ENCODE measurements around the gene AADAT.

AADAT gene

GRCh38 chr4:170071196-170071595 lies 18.6 kb downstream of the AADAT start:
- H2BK5ac ChIP-seq (ENCODE audit: low read depth, low read length, poor library complexity): no peak overlapping the region
- H2BK12ac ChIP-seq (ENCODE audit: low read length): no peak overlapping the region
- H3K36me3 ChIP-seq (ENCODE audit: control insufficient read depth in 1 of 2, insufficient read depth in 2 of 2, low read length in 2 of 2): peaks cover 14 to 19% of the 10 kb centered on the region in 2 experiments
- WGBS (ENCODE audit: extremely low coverage, insufficient coverage, insufficient read length): no CpG with 5 or more reads among the region's 6 CpGs
- no peak overlapping the region for H3K4me3 ChIP-seq (ENCODE audit: low read depth, low read length)
- no peak overlapping the region for H4K12ac ChIP-seq (ENCODE audit: low read depth, low read length)
- H3K79me2 ChIP-seq (ENCODE audit: control insufficient read depth, insufficient read depth, low read length, poor library complexity): no peaks in the 10 kb centered on the region
- H3K23ac ChIP-seq (ENCODE audit: low read length): no peak overlapping the region
- DNase-seq: peak; percentile 81 to 86
- no peak overlapping the region for H3K4me2 ChIP-seq (ENCODE audit: low read length)
- H3K4me1 ChIP-seq (ENCODE audit: control insufficient read depth in 1 of 2, insufficient read depth in 2 of 2, low read length in 2 of 2): no peaks in the 10 kb centered on the region
- H4K91ac ChIP-seq (ENCODE audit: low read depth, low read length): no peak overlapping the region
- no peak overlapping the region for H3K27ac ChIP-seq (ENCODE audit: low read depth, low read length)
- H2AFZ ChIP-seq (ENCODE audit: insufficient read depth, low read length, poor library complexity): no peak overlapping the region
- H2AK5ac ChIP-seq (ENCODE audit: low read length): no peak overlapping the region
- H3K79me1 ChIP-seq (ENCODE audit: low read length): no peaks in the 10 kb centered on the region
- no peaks in the 10 kb centered on the region for H3K9me3 ChIP-seq (ENCODE audit: insufficient read depth, low read depth, low read length)
- H3K14ac ChIP-seq (ENCODE audit: low read length): no peak overlapping the region
- no peak overlapping the region for H3K18ac ChIP-seq (ENCODE audit: low read length)
- no peak overlapping the region for H2BK120ac ChIP-seq (ENCODE audit: insufficient read depth, low read length, poor library complexity)
- no peak overlapping the region for H3K9ac ChIP-seq (ENCODE audit: low read length)
- H3K4ac ChIP-seq (ENCODE audit: low read depth, low read length): no peak overlapping the region
- no peak overlapping the region for H4K8ac ChIP-seq (ENCODE audit: low read depth, low read length)
- no peaks in the 10 kb centered on the region for H3K27me3 ChIP-seq (ENCODE audit: insufficient read depth, low read length)

DNA sequence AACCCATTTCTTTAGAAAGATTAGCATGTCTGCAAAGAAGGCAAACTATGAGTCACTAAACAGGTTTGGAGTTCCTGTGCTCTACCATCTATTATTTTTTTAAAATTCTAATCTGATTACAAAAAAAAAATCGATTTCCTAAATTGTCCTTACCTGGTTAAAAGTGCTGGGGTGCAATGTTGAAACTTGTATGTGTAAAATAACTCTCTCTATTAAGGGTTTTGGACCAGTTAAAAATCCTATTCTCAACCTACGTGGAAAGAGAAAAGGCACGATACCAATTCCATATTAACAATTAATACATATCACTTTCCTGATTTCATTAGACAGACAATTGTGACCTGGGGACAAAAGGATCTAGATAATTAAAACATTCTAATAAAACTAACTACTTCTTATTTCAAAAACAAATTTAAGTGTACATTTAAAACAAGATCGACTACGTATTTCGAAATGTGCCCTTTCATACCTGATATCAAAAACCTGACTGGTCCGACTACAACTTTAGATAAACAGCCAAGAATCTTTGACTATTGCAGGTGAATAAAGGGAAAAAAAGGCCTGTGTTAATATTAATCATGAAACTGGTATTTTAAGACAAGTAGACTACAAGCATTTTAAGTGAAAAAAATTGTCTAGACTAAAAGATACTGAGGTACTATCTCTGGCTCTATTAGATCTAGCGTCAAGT lies 21.2 kb downstream of the AADAT start:
- Histone ChIP-seq H4K12ac (ENCODE audit: low read depth, low read length) (no peak overlapping the region), H3K79me1 (ENCODE audit: low read length) (no peaks in the 10 kb centered on the region), H3K18ac (ENCODE audit: low read length) (no peak overlapping the region), H3K4me3 (ENCODE audit: low read depth, low read length) (no peak overlapping the region), H3K4ac (ENCODE audit: low read depth, low read length) (no peak overlapping the region), H3K23ac (ENCODE audit: low read length) (no peak overlapping the region), H3K4me2 (ENCODE audit: low read length) (no peak overlapping the region), H3K14ac (ENCODE audit: low read length) (no peak overlapping the region), H3K9me3 (ENCODE audit: insufficient read depth, low read depth, low read length) (no peaks in the 10 kb centered on the region), H2AFZ (ENCODE audit: insufficient read depth, low read length, poor library complexity) (no peak overlapping the region), H2AK5ac (ENCODE audit: low read length) (no peak overlapping the region), H3K79me2 (ENCODE audit: control insufficient read depth, insufficient read depth, low read length, poor library complexity) (no peaks in the 10 kb centered on the region), H3K27ac (ENCODE audit: low read depth, low read length) (no peak overlapping the region), H3K9ac (ENCODE audit: low read length) (no peak overlapping the region), H4K91ac (ENCODE audit: low read depth, low read length) (no peak overlapping the region), H4K8ac (ENCODE audit: low read depth, low read length) (no peak overlapping the region), H2BK5ac (ENCODE audit: low read depth, low read length, poor library complexity) (no peak overlapping the region), H3K36me3 (ENCODE audit: control insufficient read depth in 1 of 2, insufficient read depth in 2 of 2, low read length in 2 of 2) (peaks cover 12 to 15% of the 10 kb centered on the region in 2 experiments), H3K4me1 (ENCODE audit: control insufficient read depth in 1 of 2, insufficient read depth in 2 of 2, low read length in 2 of 2) (no peaks in the 10 kb centered on the region), H3K27me3 (ENCODE audit: insufficient read depth, low read length) (no peaks in the 10 kb centered on the region), H2BK12ac (ENCODE audit: low read length) (no peak overlapping the region), H2BK120ac (ENCODE audit: insufficient read depth, low read length, poor library complexity) (no peak overlapping the region)
- no CpG with 5 or more reads among the region's 8 CpGs for WGBS (ENCODE audit: extremely low coverage, insufficient coverage, insufficient read length)
- no peak for DNase-seq

GRCh38 chr4:170059421-170059820 lies 30.3 kb downstream of the AADAT start:
- H3K36me3 ChIP-seq (ENCODE audit: control insufficient read depth in 1 of 2, insufficient read depth in 2 of 2, low read length in 2 of 2): peaks cover 8 to 11% of the 10 kb centered on the region in 2 experiments
- H3K4me3 ChIP-seq (ENCODE audit: low read depth, low read length): no peak overlapping the region
- H3K27ac ChIP-seq (ENCODE audit: low read depth, low read length): no peak overlapping the region
- H3K79me2 ChIP-seq (ENCODE audit: control insufficient read depth, insufficient read depth, low read length, poor library complexity): no peaks in the 10 kb centered on the region
- no peak overlapping the region for H3K18ac ChIP-seq (ENCODE audit: low read length)
- H3K14ac ChIP-seq (ENCODE audit: low read length): no peak overlapping the region
- H3K27me3 ChIP-seq (ENCODE audit: insufficient read depth, low read length): no peaks in the 10 kb centered on the region
- H2BK5ac ChIP-seq (ENCODE audit: low read depth, low read length, poor library complexity): no peak overlapping the region
- no peaks in the 10 kb centered on the region for H3K79me1 ChIP-seq (ENCODE audit: low read length)
- no CpG with 5 or more reads among the region's 4 CpGs for WGBS (ENCODE audit: extremely low coverage, insufficient coverage, insufficient read length)
- no peak overlapping the region for H3K9ac ChIP-seq (ENCODE audit: low read length)
- H3K4me2 ChIP-seq (ENCODE audit: low read length): no peak overlapping the region
- no peaks in the 10 kb centered on the region for H3K9me3 ChIP-seq (ENCODE audit: insufficient read depth, low read depth, low read length)
- H2AFZ ChIP-seq (ENCODE audit: insufficient read depth, low read length, poor library complexity): no peak overlapping the region
- H3K4ac ChIP-seq (ENCODE audit: low read depth, low read length): no peak overlapping the region
- no peak overlapping the region for H2BK12ac ChIP-seq (ENCODE audit: low read length)
- no peak overlapping the region for H3K23ac ChIP-seq (ENCODE audit: low read length)
- H2BK120ac ChIP-seq (ENCODE audit: insufficient read depth, low read length, poor library complexity): no peak overlapping the region
- H4K8ac ChIP-seq (ENCODE audit: low read depth, low read length): no peak overlapping the region
- no peak overlapping the region for H4K12ac ChIP-seq (ENCODE audit: low read depth, low read length)
- no peaks in the 10 kb centered on the region for H3K4me1 ChIP-seq (ENCODE audit: control insufficient read depth in 1 of 2, insufficient read depth in 2 of 2, low read length in 2 of 2)
- no peak for DNase-seq
- no peak overlapping the region for H2AK5ac ChIP-seq (ENCODE audit: low read length)
- H4K91ac ChIP-seq (ENCODE audit: low read depth, low read length): no peak overlapping the region

DNA sequence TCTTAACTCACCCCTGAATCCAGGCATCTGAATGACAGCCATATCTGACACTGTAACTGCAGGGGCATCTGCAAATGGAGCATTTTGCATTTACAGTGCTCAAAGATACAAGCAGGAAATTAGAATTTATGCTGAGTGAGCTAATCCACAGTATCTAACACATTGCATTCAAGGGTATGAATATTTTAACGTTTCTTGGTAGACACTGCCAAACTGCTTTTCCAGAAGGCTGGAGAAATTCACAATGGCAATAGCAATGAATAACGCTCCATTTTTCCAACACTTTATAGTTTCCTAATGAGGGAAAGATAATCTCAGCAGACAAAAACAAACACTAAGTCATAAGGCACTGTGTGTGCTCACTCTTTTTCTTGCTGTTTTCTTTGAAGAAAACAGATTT lies 30.9 kb downstream of the AADAT start:
- no peak overlapping the region for H2BK12ac ChIP-seq (ENCODE audit: low read length)
- no peak overlapping the region for H2AFZ ChIP-seq (ENCODE audit: insufficient read depth, low read length, poor library complexity)
- H3K9me3 ChIP-seq (ENCODE audit: insufficient read depth, low read depth, low read length): no peaks in the 10 kb centered on the region
- H2AK5ac ChIP-seq (ENCODE audit: low read length): no peak overlapping the region
- no peak overlapping the region for H3K23ac ChIP-seq (ENCODE audit: low read length)
- H4K8ac ChIP-seq (ENCODE audit: low read depth, low read length): no peak overlapping the region
- H3K27ac ChIP-seq (ENCODE audit: low read depth, low read length): no peak overlapping the region
- DNase-seq: no peak
- no peaks in the 10 kb centered on the region for H3K27me3 ChIP-seq (ENCODE audit: insufficient read depth, low read length)
- H3K4ac ChIP-seq (ENCODE audit: low read depth, low read length): no peak overlapping the region
- no peaks in the 10 kb centered on the region for H3K4me1 ChIP-seq (ENCODE audit: control insufficient read depth in 1 of 2, insufficient read depth in 2 of 2, low read length in 2 of 2)
- H3K9ac ChIP-seq (ENCODE audit: low read length): no peak overlapping the region
- H4K91ac ChIP-seq (ENCODE audit: low read depth, low read length): no peak overlapping the region
- H3K4me2 ChIP-seq (ENCODE audit: low read length): no peak overlapping the region
- peaks cover 6 to 11% of the 10 kb centered on the region in 2 experiments for H3K36me3 ChIP-seq (ENCODE audit: control insufficient read depth in 1 of 2, insufficient read depth in 2 of 2, low read length in 2 of 2)
- H2BK5ac ChIP-seq (ENCODE audit: low read depth, low read length, poor library complexity): no peak overlapping the region
- H3K18ac ChIP-seq (ENCODE audit: low read length): no peak overlapping the region
- H2BK120ac ChIP-seq (ENCODE audit: insufficient read depth, low read length, poor library complexity): no peak overlapping the region
- no peaks in the 10 kb centered on the region for H3K79me2 ChIP-seq (ENCODE audit: control insufficient read depth, insufficient read depth, low read length, poor library complexity)
- no CpG with 5 or more reads among the region's 2 CpGs for WGBS (ENCODE audit: extremely low coverage, insufficient coverage, insufficient read length)
- no peak overlapping the region for H3K4me3 ChIP-seq (ENCODE audit: low read depth, low read length)
- no peaks in the 10 kb centered on the region for H3K79me1 ChIP-seq (ENCODE audit: low read length)
- H4K12ac ChIP-seq (ENCODE audit: low read depth, low read length): no peak overlapping the region
- H3K14ac ChIP-seq (ENCODE audit: low read length): no peak overlapping the region

Measured in trophoblast cell (in vitro differentiated cells and primary cell).